Suppressor macrophage treated with lipopolysaccharide for 1 hour (primary cell): ENCODE data around the gene TTC9C.
"Not testable (repeated sequence)": the region's sequence is repeated elsewhere in the genome, so short reads cannot be mapped to it uniquely, and the experiment has no call there.

Source experiments
- DNase-seq, 3 donors: peaks; one replicate each; pipeline ENCODE4 v3.0.0-alpha.2; 2020 to 2022

Gene TTC9C

DNA sequence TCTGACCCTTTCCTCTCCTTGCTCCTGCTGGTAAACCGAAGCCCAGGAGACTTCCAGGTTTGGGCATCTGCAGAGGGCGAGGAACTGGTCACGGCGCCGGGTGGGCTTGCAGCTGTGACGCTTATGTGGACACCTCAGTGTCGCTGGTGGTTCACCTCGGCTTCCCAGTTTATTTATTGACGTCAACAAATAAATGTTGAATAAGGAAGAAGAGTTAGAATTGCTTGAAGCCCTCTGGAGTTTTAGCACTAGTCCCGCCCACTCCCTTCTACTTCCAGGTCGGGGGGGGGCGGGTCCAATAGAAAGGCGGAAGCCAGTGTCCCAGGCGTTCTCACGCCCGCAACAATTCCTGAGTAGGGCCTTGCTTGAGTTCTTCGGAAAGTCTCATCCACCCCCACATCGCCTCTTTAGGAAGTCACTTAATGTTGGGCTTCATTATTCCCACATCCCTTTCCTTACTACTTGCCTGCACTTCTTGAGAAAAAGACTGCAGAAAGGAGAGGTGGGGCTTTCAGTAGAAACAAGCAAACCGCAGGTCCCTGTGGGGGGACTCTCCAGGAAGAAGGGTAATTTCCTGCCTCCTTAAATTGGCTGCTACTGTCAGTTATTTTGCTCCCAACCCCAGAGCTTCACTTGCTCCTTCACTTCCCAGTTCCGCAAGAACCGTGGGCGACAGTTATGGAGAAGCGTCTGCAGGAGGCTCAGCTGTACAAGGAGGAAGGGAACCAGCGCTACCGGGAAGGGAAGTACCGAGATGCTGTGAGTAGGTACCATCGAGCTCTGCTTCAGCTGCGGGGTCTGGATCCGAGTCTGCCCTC lies at the start of gene TTC9C:
Gene TTC9C (plus strand): TSS at position 316 of the 818 bp plus-strand sequence. CDS start 363 bp downstream, at position 679.
- peak; percentile 92 to 96 (median 95) for DNase-seq

DNA sequence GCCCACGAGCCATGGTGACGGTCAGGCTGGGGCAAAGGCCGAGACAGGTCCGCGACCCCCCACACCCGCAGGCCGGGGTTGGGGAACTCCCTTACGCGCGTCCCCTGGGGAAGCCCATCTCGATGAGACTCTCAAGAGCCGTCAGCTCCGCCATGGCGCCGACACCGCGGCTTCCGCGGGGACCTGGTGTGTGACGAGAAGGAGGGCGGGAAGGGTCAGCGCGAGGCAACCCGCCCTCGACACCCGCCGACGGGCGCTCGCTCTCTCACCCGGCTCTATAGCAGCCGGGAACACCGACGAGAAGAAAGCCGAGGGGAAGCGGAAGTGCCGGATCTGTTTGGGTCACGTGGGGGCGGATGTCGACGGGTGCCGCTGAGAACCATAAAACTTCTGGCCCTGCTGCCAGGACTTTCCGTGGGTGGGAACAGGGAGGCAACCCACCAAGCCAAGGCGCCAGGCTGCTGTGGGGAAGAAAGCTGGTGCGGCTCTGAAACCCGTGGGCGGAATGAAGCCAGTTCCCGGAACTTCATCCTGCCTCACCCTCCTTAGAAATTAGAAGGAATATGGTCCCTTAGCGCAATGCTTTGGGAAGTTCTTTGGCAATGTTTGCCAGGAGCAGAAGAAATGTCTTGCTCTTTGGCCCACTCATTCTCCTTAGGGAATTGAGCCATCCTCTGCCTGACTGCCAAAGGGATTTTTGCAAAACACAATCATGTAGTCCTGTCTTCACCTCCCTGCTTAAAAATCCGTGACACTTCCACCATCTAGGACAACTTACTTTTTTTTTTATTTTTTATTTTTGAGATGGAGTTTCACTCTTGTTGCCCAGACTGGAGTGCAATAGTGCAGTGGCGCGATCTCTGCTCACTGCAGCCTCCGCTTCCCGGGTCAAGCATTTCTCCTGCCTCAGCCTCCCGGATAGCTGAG lies 49.3 kb upstream of the TTC9C start, which contains the start of gene UBXN1:
Gene UBXN1 (minus strand): TSS at position 304 of the 927 bp plus-strand sequence. CDS start 150 bp downstream, at position 154.
- DNase-seq, result peak; percentile 96 to 97 (median 97)

DNA sequence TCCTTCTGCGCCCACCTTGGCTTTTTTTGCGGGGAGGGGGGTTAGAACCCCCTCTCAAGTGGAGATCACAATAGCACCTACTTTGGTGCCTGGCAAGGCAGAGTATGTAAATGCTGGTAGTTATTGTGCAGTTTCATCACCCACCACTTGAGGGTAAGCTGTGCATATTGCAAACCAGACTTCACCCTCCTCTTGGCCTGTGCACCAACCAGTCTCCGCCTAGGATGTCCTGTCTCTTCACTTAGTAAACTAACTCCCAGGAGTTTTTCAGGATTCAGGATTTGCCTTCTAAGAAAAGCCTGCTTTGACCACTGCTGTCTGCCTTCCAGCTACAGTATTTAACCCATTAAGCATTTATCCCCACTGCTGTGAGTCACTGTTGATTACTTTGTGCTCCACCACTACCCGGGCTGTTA lies 47.5 kb upstream of the TTC9C start:
- peak; percentile 62 to 70 (median 63) for DNase-seq

DNA sequence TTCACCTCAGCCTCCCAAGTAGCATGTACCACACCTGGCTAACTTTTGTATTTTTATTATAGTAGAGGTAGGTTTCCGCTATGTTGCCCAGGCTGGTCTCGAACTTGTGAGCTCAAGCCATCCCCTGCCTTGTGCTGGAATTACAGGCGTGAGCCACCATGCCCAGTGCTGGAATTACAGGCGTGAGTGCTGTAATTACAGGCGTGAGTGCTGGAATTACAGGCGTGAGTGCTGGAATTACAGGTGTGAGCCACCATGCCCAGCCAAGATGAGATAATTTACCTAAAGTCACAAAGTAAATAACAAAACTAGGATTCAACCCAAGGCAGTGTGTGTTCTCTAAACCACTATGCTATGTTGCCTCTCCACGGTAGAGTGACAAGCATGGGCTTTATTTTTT lies 45.8 kb upstream of the TTC9C start:
- DNase-seq, result no peak

DNA sequence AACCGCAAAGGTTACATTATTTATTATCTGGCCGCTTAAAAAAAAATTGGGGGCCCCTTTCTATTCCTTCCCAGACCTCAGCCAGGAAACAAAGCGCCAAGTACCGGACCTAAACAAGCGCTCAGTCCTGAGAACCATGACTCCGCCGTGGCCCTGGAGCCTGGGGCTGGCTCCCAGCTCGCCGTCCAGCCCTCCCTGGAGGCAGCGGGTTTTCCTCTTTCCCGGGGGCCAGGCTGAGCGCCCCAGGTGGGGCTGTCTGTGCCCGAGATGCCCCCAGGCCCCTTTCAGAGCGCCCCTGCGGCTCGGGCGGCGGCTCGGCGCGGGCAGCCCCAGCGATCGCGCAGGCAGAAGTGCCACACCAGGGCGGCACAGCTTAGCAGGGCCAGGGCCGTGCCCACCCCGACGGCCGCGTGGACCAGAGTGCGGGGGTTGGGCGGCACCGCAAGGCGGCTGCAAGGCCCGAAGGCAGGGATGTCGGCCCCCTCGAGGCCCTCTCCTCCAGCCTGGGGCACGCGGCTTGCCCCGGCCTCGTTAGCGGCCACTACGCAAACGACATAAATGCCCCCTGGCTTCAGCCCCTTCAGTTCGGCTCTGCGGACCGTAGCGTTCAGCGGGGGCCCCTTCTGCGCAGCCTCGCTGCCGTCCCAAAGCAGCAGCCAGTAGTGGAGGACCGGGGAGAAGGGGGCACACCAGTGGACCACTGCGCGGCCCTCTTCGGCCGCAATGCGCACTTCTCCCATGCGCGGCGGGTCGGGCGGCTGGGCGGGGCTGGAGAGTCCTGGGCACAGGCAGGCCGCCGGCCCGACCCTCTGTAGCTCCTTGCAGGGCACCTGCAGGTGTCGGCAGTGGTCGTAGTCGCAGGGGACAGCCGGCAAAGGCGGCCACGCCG lies 40.5 kb upstream of the TTC9C start:
- DNase-seq, result no peak

- DNase-seq, result no peak
These were observed 39.8 kb upstream of the TTC9C start for GRCh38 chr11:62688491-62688890.

DNA sequence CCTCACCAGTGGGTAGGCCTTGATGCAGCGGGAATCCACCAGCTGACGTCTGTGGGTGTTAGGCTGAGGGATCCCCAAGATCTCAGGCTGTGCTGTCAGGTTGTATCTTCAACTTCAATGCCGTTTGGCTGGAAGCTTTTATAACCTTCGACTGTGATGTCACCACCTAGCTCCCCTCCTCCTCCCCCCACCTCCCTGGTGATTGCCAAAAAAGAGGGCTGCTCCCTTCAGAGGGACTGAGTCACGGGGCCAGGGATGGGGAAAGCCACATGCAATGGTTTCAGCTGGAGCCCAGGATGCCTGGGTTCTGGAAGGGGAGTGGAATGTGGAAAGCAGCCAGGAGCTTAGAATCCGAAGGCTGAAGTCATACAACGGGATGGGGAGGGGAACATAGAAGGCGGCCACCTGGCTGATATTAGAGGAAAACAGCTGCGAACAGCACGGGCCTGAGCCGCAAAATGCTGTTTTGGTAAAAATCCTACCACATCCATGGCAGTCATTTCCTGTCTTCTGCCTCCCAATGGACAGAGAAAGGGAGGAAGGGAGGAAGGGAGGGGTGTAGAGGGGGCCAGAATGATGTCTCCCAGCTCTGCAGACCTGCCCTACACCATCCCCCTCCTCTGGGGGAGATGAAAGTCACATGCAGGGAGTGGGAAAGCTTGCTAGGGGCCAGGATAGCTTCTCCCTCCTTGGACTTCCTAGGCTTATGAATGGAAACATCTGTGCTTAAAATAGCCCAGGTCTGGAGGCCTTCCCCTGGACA lies 38.7 kb upstream of the TTC9C start, which contains the start of gene LRRN4CL:
Gene LRRN4CL (minus strand): TSS at position 110 of the 763 bp plus-strand sequence. CDS start 1,022 bp downstream, outside the sequence.
- DNase-seq, result no peak

- not testable (repeated sequence) for DNase-seq
These were observed 34.7 kb upstream of the TTC9C start for GRCh38 chr11:62693624-62694023.

- DNase-seq, result peak; percentile 88 to 93 (median 90)
These were observed 33.7 kb upstream of the TTC9C start for GRCh38 chr11:62694455-62695167.

GRCh38 chr11:62702246-62702645 lies 26.0 kb upstream of the TTC9C start:
- DNase-seq, result peak; percentile 85 to 95 (median 93)

DNA sequence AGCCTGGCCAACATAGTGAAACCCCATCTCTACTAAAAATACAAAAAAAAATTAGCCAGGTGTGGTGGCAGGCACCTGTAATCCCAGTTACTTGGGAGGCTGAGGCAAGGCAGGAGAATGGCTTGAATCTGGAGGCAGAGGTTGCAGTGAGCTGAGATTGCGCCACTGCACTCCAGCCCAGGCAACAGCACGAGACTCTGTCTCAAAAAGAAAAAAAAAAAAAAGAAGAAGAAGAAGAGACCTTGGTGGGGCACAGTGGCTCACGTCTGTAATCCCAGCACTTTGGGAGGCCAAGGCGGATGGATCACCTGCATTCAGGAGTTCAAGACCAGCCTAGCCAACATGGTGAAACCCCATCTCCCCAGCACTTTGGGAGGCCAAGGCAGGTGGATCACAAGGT lies 24.4 kb upstream of the TTC9C start:
- DNase-seq, result peak; percentile 19 to 38 (median 28)

GRCh38 chr11:62705413-62705812 lies 22.9 kb upstream of the TTC9C start:
- no peak for DNase-seq

DNA sequence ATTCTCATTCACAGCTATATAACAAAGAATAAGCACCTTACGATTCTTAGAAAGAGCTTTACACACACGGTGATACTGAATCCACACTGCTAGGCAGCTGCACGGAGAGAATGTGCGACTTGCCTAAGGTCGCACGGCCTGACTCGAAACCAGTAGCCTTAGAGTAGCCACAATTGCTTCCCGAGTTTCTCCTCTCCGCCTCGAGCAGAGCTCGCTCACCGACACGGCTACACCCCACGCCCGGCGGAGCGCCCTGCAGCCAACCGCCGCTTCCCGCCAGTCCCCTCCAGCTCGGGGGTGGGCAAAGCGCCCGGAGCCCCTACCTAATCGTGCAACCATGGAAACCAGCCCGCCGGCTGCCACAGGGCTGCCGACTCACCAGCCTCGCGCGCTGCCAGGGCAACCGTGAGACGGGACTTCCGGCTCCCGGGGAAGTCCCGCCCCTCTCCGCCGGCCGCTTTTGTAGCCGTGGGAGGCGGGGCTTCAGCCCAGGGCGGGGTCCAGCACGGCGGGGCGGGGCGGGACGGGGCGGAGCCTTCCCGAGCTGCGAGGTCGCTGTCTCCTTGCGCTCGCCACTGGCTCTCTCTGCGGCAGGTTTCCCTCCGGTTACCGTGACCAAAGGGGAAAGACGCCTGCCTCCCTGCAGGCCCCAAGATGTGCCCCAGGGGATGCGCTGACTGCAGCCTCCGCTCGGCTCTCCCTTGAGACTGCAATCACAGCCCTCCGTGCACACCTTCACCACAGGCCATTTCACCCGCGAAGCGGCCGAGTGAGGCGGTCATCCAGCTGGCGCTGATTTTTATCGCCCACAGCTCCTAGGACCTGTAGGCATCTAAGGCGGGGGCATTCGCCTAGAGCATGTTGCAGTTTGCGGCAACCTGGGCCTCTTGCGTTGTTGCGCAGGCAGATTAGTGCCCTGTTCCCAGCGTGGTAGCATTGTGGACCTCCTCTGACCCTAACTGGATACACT lies 22.1 kb upstream of the TTC9C start:
- DNase-seq, result peak; percentile 96 to 99 (median 98)

- no peak for DNase-seq
These were observed 21.4 kb upstream of the TTC9C start for GRCh38 chr11:62706850-62707247.

DNA sequence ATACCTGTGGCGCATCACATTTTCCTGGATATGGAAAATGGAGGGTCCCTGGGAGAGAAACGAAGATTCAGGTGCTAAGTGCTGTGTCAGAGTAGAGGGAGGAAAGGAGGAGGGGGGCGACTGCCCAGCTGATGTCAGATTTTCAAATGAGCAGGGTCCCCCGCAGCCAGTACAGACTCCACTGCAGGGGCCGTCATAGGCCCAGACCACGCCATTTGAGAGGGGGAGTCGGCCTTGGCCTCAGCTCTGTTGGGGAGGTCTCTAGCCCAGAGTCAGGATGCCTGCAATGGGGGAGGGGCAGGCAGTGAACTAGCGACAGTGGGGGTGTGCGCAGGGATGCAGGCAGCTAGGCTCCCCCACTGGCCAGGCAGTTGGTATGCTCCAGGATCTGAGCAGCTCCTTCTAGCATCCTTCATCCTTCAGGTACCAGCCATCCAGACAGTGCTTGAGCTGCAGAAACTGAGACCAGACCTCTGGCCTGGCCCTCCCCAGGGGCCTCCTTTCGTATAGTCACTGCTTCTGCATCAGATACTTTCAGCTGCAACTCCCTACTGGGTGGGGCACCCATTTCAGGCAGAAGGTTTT lies 20.9 kb upstream of the TTC9C start, which contains the start of the genes BSCL2 and GNG3:
Gene BSCL2 (minus strand): TSS at position 148 of the 585 bp plus-strand sequence. CDS start 229 bp downstream, outside the sequence.
Gene GNG3 (plus strand): TSS at position 400 of the 585 bp plus-strand sequence. CDS start 620 bp downstream, outside the sequence.
- DNase-seq, result no peak

GRCh38 chr11:62708392-62708791 lies 19.9 kb upstream of the TTC9C start:
- no peak for DNase-seq

DNA sequence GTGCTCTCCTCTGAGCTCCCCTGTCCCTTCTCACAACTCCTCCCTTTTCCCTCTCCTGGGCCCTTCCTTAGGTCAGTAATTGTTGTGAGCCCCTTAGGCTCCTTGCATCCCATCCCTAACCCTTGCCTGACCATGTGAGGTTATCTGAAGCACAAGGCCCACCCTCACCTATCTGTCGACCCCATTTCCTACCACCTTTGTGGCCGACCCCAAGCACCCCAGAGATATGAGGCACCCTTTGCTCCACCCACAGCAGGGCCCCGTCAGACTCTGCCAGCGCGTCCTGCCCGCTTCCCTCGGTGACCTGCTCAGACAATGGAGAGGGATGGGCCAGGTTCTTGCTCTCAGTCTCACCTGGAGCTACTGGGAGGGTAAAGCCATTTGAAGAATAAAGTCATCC lies 19.5 kb upstream of the TTC9C start:
- DNase-seq, result no peak

DNA sequence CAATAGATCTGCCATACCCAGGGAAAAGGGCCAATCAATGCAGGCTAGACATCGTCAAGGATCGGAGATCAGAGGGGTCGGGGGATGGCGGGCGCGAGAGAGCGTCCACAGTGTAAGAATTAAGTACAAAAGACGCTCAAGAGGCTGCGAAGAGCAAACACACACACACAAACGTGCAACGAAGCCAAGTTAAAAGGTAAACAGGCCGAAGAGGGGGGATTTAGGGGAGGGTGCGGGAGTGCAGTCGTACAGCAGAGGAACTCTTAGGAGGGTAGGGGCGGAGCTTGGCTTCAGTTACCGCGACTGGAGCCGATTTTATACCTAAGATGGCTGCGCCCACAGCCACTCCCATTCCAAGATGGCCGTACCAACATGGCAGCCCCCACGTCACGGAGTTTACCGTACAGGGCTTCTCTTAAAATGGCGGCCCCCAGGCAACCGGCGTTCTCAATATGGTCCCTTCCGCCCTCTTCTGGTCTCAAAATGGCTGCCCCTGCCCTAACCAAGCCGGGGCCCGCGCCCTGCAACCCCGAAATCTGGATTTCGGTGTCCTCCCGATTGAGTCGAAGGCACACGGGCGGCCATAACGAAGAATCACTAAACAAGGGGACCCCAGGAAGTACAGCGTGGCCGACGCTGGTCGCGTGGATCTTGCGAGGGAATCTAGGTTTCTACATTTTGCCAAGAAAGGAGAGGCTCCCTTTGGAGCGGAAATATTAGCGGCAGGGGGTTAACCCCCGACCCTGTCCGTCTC lies 18.9 kb upstream of the TTC9C start:
- peak; percentile 98 to 99 (median 98) for DNase-seq
